OCI-LY3 (cell line): ENCODE results near the gene COL1A1.

Experiments used
- CTCF ChIP-seq: fragments of 200-600, 300-600 bp; sonication (generic); IDR thresholded peaks from 2 replicates; pipeline ENCODE4 v1.5.1; 2014; ENCODE audit warnings: antibody characterized with exemption, low read length, low read depth
- EZH2phosphoT487 ChIP-seq: fragments of 200-600 bp; shearing (Covaris generic); IDR thresholded peaks from 2 replicates; pipeline ENCODE4 v1.6.1; 2018; ENCODE audit warnings: antibody characterized with exemption, mixed run types, low read depth

- TF ChIP-seq EZH2phosphoT487 (no peak), CTCF (no peak)
Measured at GRCh38 chr17:50212121-50212843, 10.9 kb upstream of the COL1A1 start.
